GM21515 (cell line): ENCODE results near the gene SETD1B.

ENCODE experiments used
- ATAC-seq: cut with Tn5 transposase; IDR thresholded peaks from one replicate; pipeline ENCODE4 v1.9.1; 2021; ENCODE audit not compliant: unreplicated experiment

Gene SETD1B

GRCh38 chr12:121795034-121795968, 8.5 kb upstream of the SETD1B start:
- ATAC-seq = no peak

GRCh38 chr12:121796855-121797751, 6.7 kb upstream of the SETD1B start:
- no peak for ATAC-seq

GRCh38 chr12:121797937-121798786, 5.6 kb upstream of the SETD1B start:
- no peak for ATAC-seq

GRCh38 chr12:121798787-121799155, 5.0 kb upstream of the SETD1B start:
- ATAC-seq = no peak

GRCh38 chr12:121799156-121799841, 4.5 kb upstream of the SETD1B start:
- ATAC-seq = no peak

GRCh38 chr12:121799842-121800693, 3.7 kb upstream of the SETD1B start:
- ATAC-seq = no peak

- no peak for ATAC-seq
These were observed 2.9 kb upstream of the SETD1B start for GRCh38 chr12:121800694-121801594.

GRCh38 chr12:121801595-121802484, 2.0 kb upstream of the SETD1B start:
- no peak for ATAC-seq

GRCh38 chr12:121802485-121802842, 1.3 kb upstream of the SETD1B start:
- ATAC-seq = no peak

- ATAC-seq = peak; percentile 35
These were observed 738 bp upstream of the SETD1B start for GRCh38 chr12:121802843-121803698.

GRCh38 chr12:121804417-121805111, 755 bp downstream of the SETD1B start:
- no peak for ATAC-seq

- ATAC-seq = no peak
These were observed 1.6 kb downstream of the SETD1B start for GRCh38 chr12:121805171-121806008.

GRCh38 chr12:121806009-121806545, 2.3 kb downstream of the SETD1B start:
- ATAC-seq = no peak

GRCh38 chr12:121806546-121807423, 3.0 kb downstream of the SETD1B start:
- ATAC-seq = no peak
